OCI-M1 (cell line): ENCODE results near the gene MCM10.

Experiments used
- DNase-seq: peaks from one replicate; lab custom pipeline; 2025; lab: John Stamatoyannopoulos, UW

The MCM10 gene

DNA sequence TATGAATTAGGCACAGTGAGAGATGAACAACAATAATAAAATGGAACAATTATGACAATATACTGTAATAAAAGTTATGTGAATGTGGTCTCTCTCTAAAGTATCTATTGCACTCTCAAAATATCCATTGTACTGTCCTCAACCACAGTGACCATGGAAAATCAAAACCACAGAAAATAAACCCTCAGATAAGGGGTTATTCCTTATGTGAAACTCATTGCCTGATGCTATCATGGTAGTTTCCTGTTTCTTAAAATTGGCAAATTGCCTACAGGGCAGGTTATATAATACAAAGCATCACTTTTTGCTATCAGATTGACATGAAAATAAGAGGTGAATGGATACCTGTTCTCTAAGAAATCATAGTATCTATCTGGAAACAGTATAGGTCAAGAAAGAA, 3.8 kb downstream of the MCM10 start:
- DNase-seq = peak; percentile 47

DNA sequence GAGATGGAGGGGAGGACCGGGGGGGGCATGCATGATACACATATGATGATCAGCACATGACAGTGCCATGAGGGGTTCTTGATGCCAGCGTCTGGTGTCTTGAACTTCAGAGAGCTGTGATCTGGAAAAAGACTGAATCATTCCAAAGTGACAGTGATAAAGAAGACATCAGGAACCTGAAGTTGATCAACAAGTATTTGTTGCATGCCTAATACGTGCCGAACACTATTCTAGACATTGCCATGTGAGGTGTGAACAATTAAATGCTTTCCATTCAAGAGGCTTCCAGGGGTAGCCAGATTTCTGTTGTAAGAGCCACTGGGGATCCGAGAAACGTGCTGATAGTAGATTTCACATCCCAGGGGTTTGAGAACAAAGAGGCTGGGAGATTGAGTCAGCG, 6.2 kb downstream of the MCM10 start:
- DNase-seq = no peak

DNA sequence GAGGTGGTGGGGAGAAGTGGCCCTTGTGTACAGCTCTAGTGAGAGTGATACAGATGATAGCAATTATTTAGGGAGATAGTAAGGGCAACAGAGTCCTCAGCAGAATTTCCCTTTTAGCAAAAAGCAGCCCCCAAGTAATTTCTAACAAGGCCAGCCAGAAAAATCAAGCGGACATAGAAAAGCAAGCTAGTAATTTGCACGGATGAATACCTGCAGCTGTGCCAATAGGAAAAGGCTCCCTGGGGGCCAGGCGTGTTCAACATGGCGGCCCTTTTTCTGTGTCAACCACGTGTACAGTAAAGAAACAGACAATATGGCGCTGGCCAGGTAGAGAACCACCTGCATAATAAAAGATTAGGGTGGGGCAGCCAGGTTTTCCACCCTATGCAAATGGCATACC, 7.4 kb downstream of the MCM10 start:
- no peak for DNase-seq

DNA sequence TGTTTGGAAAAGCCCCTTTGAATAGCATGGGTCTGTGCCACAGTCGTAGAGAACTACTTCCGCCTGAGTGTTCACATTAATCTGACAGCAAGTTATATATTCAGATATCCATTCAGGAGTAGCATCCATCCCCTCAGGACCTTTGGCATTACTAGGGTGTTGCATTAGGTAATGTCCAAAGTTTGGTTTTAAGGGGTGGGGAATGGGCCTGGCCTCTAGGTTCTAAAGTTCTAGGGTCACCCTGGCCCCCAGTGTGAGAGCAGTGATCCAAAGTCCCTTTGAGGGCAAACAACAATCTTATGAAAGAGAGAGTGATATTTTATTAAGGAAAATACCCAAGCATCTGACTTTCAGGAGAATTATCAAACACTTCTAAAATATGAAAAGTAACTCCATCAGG, 12.3 kb downstream of the MCM10 start:
- no peak for DNase-seq

DNA sequence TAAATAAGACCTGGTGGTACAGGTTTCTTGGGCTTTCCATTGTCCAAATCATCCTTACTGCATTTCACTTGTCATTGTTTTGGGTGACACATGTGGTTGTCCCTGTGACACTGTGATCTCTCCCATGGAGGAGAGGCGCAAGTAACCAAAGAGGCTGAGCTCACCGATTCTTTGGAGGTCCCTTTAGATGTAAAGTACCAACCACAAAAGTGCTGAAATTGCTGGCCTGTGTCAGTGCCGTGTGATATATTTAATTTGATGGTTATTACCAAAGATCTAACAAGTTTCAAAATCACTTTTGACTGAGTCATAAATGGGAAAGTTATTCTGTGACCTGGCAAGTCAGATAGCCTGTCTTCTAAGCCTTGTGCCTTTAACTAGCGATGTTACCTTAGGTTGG, 19.4 kb downstream of the MCM10 start:
- DNase-seq = no peak

DNA sequence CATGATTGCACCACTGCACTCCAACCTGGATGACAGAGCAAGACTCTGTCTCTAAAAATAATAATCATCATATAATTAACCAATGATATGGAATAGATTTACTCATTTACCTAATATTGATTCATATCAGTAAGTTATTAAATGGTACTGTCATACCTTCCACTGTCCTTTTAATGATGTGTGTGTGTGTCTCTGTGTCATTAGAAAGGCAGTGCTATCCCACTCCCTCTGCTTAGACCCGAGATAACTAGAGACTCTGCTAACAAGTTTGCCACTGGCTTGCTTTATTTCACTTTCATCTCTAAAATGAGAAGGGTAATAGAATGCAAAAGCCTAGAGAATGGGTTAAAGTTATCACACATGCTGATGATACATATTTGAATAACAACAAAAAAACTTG, 21.1 kb downstream of the MCM10 start:
- no peak for DNase-seq

DNA sequence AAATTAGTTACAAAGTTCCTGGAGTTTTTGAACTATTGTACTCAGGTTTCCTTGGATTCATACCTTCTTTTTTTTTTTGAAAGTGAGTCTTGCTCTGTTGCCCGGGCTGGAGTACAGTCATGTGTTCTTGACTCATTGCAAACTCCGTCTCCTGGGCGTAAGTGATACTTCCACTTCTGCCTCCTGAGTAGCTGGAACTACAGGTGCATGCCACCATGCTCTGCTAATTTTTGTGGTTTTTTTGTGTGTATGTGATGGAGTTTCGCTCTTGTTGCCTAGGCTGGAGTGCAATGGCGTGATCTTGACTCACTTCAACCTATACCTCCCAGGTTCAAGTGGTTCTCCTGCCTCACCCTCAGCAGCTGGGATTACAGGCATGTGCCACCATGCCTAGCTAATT, 22.3 kb downstream of the MCM10 start:
- no peak for DNase-seq

DNA sequence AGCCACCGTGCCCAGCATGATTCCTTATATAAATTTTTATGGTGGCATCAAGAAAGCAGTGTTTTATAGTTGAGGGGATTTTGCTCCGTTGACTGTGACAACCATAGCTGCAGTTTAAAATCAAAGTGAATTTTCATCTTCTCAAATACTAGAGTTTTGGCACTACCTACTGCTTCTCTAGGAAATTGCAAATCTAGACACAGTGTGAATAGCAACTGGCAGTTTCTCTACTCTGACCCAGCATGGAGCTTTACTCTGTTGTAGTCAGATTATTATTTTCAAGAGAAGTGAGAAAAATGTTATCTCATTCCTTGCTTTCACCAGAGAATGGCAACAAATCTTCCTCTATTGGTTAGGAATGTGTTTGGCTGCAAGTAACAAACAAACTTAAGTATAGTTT, 22.9 kb downstream of the MCM10 start:
- DNase-seq = no peak

DNA sequence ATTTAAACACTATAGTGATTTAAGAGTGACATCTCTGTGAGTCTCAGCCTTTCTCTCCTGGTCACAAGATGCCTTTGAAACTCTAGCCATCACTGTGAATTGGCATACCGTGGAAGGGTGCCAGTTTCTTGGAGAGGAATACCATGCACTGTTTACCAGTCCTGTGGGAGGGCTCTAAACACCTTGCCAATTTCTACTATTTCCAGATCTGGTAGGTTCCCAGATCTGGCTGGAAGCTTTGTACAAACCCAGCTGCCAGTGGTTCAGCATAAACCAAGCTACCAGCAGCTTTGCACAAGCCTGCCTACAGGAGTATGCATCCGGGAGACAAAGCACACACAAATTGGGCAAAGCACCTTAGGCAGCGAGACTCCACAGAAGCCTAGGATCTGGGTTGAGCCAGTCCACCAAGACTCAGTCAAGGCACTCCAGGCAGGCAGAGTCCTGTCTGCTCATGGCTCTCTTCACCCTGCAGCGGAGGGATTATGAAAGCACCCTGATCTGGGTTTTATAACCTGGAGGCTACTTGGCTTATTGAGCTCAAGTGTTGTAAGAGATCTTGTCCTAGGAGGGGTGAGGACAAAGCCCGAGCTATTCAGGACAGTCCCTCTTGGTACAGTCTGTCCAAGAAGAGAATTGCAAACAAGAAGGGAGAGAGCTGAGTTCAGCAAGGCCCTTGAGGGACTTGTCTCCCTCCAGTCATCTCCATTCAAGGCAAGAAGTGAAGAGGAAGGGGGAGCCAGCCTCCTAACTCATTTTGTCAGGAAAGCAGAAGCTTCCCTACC, 23.6 kb downstream of the MCM10 start:
- no peak for DNase-seq

DNA sequence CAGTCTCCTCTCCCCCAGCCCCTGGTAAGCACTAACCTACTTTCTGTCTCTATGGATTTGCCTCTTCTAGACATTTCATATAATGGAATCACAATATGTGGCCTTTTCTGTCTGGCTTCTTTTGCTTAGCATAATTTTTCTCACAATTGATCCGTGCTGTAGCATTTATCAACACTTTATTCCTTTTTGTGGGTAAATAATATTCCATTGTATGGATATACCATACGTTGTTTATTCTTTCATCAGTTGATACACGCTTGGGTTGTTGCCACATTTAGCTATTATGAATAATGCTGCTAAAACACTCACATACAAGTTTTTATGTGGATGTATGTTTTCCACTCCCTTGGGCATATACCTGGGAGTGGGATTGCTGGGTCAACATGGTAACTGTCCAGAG, 25.8 kb downstream of the MCM10 start:
- no peak for DNase-seq

DNA sequence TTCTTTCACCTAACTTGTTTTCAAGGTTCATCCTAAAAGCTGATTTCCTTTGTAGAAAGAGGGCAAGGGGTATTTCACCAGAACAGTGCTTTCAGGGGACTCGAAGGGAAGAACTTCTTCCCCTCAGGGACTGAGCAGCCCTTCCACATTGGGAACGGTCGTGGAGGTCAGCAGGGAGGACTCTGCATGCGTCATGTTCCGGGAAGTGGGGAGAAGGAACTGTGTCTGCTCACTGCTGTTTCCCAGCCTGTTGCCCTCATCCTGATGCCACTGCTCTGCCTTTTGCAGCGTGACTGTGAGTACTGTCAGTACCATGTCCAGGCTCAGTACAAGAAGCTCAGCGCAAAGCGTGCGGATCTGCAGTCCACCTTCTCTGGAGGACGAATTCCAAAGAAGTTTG, 27.2 kb downstream of the MCM10 start:
- no peak for DNase-seq

DNA sequence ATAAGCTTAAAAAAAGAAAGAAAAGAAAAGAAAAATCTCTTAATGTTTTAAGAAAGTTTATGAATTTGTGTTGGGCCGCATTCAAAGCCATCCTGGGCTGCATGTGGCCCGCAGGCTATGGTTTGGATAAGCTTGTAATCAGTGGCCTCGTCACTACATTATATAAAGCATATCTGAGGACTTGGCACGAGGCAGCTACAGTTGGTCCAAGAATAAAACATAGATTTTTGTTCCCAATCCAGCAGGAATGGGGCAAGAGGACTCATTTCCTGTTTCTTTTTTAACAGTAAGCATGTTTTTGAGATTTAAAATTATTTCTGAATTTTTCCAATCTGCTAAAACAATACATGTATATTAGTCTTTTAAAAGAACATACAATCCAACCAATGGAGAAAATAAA, 28.6 kb downstream of the MCM10 start:
- DNase-seq = no peak

DNA sequence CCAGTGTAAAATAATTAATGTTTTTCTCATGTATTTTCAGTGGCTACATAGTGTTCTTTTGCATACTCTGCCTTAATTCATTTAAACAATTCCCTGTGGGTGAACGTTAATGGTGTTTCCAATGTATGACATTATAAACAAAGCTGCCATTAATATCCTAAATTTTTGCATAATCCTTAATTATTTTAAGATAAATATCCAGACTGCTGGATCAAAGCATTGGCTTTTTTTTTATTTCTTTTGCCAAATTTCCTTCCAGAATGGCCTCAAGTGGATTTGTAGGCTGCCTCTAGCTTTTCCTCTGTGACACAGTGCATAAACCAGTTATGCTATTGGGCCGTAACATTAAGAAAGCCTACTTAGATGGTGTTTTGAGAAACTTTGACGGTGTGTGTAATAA, 29.5 kb downstream of the MCM10 start:
- DNase-seq = no peak

DNA sequence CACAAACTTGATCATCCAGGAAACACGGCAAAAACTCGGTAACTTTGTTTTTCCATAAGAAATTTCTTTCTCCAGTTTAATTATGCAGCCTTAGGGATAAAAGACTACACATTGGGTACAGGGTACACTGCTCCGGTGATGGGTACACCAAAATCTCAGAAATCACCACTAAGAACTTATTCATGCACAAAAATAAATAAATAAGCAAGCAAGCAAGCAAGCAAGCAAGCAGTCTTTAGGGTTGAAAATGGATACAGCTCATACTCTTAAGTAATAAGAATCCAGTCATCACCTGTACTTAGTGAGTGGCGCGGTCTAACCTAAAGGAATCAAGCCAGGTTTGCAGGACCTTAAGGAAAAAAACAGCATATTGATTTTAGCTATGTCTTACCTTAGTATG, 30.0 kb downstream of the MCM10 start:
- DNase-seq = no peak

DNA sequence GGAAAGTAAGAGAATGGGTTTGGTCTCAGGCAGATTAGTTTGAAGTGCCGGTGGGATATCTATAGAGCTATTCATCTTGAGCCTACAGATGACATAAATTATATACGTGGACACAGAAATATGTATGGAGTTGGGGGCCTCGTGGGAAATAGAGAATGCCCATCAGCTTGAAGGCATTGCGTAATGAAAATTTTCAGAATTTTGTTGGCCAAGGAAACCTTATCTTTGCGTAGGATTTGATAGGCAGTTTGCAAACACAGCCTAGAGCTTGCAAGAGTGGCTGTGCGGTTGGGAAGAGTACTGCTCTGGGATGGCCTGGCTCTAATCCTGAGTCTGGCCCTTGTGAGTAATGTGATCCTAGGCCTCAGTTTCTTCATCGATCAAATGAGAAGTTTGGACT, 32.3 kb downstream of the MCM10 start:
- no peak for DNase-seq

DNA sequence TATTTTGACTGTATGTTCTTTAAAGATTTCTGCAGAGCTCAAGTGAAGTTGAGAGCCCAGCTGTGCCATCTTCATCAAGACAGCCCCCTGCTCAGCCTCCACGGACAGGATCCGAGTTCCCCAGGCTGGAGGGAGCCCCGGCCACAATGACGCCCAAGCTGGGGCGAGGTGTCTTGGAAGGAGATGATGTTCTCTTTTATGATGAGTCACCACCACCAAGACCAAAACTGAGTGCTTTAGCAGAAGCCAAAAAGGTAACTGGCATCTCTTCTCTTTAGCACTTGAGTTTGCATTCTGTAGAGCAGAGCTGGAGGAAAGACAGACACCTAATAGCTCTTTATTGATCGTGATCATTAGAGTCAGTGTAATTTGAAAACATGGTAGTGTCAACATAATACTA, 33.7 kb downstream of the MCM10 start:
- DNase-seq = no peak

DNA sequence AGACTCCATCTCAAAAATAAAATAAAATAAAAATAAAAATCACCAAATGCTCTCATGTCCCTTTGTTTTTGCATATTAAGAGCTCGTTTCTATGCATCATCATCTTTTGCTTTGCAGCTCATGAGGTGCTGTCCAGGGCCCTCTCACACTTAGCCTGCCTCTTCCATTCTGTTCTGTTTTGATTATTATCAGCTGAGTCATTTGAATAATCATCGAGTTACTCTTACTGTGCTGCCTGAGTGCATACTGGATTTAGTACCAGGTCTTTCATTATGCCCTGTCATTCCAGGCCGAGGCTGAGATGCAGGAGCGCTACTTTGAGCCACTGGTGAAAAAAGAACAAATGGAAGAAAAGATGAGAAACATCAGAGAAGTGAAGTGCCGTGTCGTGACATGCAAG, 39.8 kb downstream of the MCM10 start:
- no peak for DNase-seq

DNA sequence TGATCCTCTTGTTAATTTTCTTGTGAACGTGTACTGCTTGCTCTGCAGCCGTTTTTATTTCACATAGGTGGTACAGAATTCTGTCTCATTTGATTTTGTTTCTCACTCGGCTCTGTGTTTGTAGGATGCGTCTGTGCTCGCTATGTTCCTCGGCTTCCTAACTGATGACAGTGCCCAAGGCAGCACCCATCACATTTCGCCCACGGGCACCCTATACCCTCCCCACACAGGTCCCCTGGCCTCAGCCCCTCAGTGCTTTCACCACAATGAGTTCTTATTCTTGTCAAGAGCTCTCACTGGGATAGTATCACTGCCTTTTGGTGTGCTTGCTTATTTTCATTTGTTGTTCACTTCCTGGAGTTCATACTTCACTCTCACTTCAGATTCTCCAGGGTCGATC, 44.7 kb downstream of the MCM10 start:
- no peak for DNase-seq

DNA sequence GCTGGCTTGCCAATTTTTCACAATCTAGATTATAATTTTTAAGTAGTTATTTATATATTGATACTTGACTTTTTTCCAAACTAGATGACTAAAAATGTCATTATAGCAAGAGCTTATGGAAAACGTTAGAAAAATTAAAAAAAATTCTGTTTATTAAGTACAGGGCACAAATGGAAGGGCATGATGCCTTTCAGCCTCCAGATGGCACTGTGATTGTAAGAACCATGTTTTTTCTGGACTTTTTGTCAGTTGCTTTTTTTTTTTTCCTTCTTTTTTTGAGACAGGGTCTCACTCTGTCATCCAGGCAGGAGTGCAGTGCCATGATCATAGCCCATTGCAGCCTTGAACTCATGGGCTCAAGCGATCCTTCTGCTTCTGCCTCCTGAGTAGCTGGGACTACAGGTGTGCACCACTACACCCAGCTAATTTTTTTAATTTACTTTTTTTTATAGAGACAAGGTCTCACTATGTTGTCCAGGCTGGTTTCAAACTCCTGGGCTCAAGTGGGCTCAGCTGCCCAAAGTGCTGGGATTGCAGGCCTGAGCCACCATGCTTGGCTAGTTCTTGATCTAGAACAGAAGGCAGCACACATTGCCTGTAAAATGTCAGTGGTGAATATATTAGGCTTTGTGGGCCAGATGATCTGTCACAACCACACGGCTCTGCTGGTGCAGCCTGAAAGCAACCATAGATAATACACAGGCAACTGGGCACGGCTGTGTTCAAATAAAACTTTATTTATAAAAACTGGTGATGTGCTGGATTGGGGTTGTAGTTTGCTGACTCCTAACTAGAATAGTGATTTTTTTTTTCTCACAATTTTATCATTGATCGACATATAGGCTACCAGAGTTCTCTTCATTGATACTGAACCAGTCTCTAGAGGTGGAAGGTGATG, 45.4 kb downstream of the MCM10 start:
- DNase-seq = peak; percentile 13

DNA sequence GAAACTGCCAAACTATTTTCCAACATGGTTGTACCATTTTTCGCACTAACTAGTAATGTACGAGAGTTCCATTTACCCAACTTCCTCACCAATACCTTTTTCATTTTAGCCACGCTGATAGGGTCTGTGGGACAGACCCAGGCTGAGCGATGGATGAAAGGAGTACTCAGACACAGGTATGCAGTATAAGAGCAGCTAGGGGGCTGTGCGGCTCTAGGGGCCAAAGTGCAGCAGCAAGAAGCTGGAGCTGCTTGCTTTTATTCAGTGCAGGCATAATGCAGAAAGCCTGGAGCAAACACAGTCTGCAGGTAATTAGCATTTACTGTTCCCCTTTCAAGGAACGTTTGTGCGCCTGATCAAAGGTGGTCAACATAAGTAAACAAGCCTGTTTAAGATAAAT, 51.8 kb downstream of the MCM10 start:
- DNase-seq = no peak

DNA sequence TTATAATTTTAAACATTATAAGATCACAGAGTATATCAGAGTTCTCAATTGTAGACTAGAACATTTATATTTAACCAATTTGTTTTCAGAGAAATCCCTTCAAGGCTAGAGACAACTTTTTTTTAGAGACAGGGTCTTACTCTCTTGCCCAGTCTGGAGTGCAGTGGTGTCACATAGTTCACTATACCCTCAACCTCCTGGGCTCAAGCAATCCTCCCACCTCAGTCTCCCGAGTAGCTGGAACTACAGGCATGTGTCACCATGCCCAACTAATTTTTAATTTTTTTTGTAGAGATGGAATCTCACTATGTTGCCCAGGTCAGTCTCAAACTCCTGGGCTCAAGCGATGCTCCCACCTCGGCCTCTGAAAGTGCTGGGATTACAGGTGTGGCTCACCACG, 57.5 kb downstream of the MCM10 start:
- no peak for DNase-seq

DNA sequence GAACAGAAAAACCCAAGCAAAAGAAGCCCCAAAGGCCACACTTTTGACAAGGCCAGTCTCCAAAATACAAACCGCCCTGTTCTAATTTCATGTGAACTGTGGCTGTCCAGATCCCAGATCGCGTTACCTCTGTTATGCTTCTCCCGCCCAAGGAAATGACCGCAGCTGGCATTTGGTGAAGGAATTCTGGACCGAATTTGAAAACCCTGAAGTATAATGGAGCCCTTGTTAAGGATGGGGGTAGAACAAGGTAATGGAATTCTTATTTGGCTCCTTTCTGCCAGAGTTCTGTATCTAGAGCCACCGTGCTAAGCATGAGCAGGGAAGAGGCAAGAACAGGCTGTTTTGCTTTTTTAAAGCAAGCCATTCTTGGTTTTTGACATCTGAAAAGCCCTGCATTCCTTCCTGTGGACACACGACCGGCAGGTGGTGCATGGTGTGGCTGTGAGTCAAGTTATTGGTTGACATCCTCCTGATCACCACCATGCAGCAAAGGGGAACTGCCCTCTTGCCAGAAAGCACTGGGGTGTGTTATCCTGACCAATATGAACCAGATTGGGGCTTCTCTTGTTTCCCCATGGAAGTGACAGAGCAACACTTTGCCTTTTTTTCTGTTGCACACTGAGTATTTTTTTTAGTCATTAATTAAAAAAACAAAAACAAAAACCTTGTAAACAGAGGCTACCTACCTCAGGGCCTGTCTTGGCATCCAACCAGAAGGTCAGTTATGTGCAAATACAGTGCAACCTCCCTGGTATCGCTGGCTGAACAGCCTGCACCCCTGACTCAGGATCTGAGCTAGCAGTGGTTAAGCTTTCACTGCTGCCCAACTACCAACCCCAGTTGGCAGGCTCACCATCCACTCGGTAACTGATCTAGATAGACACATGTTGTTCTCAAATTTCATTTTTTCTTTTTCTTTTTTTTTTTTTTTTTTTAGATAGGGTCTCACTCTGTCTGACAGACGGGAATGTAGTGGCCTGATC, 58.6 kb downstream of the MCM10 start:
- peak; percentile 75 for DNase-seq
